ENCODE results near the gene NCAM2. TPM values are rescaled to one million over a fixed set of nuclear protein-coding genes. Genes with fewer than 3 reads are reported as not detected.

Gene NCAM2
- total and polyA plus RNA-seq, 2 of the 8 experiments (the other 6 are each of a cell fraction or from before 2014, with no cell fraction given): 0.14 to 1.1 TPM

- H2BK12ac ChIP-seq (ENCODE audit: low read depth, low read length): no peak overlapping the region
- H3K4me1 ChIP-seq (replicated peaks in 1 of 4; ENCODE audit: control insufficient read depth in 3 of 4, insufficient read depth in 4 of 4, low read length in 3 of 4): peaks cover 0 to 7% (median 5%) of the 10 kb centered on the region in 4 experiments; a peak in 5 of 7 replicates
- no peak overlapping the region for H3K14ac ChIP-seq (ENCODE audit: insufficient read length)
- DNase-seq (ENCODE audit: low read depth in 1 of 2, low spot score in 2 of 2) (no peak), FAIRE-seq (no peak)
- POLR2A ChIA-PET (ENCODE audit: partially characterized antibody): no interaction called here
- no peak overlapping the region for H3K18ac ChIP-seq (ENCODE audit: extremely low read depth, low read length)
- H2BK5ac ChIP-seq (ENCODE audit: low read depth, low read length): no peak overlapping the region
- CTCF ChIA-PET (ENCODE audit: partially characterized antibody): interaction anchor here (1.0 to 11.3 kb wide), 5 partner anchors 10 to 98 kb away, joined by 3 to 116 read pairs (median 10); no protein-coding TSS in a partner anchor
- no peaks in the 10 kb centered on the region for H3K9me3 ChIP-seq (ENCODE audit: insufficient read depth in 2 of 2, low read depth in 1 of 2, low read length in 1 of 2)
- no peak overlapping the region for H4K8ac ChIP-seq (ENCODE audit: extremely low read depth, insufficient read depth, low read length)
- WGBS, 2 experiments (ENCODE audit: extremely low coverage in 1 of 2, insufficient coverage in 1 of 2, insufficient read length in 1 of 2, insufficient replicate concordance in 2 of 2, low coverage in 1 of 2, low lambda C conversion rate in 2 of 2, missing lambda C conversion rate in 1 of 2): 86% methylated on average over 4 of the region's 4 CpGs; no CpG with 5 or more reads in 1 of the 2 experiments
- H3K23me2 ChIP-seq (ENCODE audit: low read depth, low read length): peaks cover 11% of the 10 kb centered on the region
- H3K4me2 ChIP-seq (ENCODE audit: insufficient read depth in 1 of 2, low read depth in 2 of 2, low read length in 2 of 2): no peak overlapping the region
- no peak overlapping the region for H3K4me3 ChIP-seq (ENCODE audit: extremely low read depth in 1 of 4, insufficient read depth in 2 of 4, low read depth in 3 of 4, low read length in 4 of 4)
- peaks cover 5 to 16% (median 8%) of the 10 kb centered on the region in 4 experiments for H3K27me3 ChIP-seq (replicated peaks in 1 of 4; ENCODE audit: control insufficient read depth in 3 of 4, extremely low read depth in 1 of 4, insufficient read depth in 3 of 4, low read length in 3 of 4)
- no peak overlapping the region for H3K23ac ChIP-seq (ENCODE audit: insufficient read length)
- no peak overlapping the region for H3K56ac ChIP-seq (replicated peaks; ENCODE audit: insufficient read length, low read depth, low read length)
- H3K79me2 ChIP-seq (ENCODE audit: control insufficient read depth in 1 of 2, insufficient read depth in 2 of 2, low read length in 2 of 2): no peaks in the 10 kb centered on the region
- H3K79me1 ChIP-seq (ENCODE audit: low read depth, low read length): no peaks in the 10 kb centered on the region
- no peaks in the 10 kb centered on the region for H4K20me1 ChIP-seq (replicated peaks in 1 of 2; ENCODE audit: control insufficient read depth in 1 of 2, insufficient read depth in 2 of 2, low read length in 2 of 2)
- H3K27ac ChIP-seq (ENCODE audit: low read depth, low read length): no peak overlapping the region
- H2BK120ac ChIP-seq (replicated peaks; ENCODE audit: low read depth, low read length): no peak overlapping the region
- H4K5ac ChIP-seq (ENCODE audit: insufficient read length, low read depth, low read length): no peak overlapping the region
- H2BK20ac ChIP-seq (ENCODE audit: low read length): no peak overlapping the region
- H2BK15ac ChIP-seq (ENCODE audit: low read length): no peak overlapping the region
- H3K9ac ChIP-seq (replicated peaks in 1 of 4; ENCODE audit: extremely low read depth in 1 of 4, low read depth in 3 of 4, low read length in 3 of 4): no peak overlapping the region
- H3K36me3 ChIP-seq (ENCODE audit: control insufficient read depth in 2 of 4, insufficient read depth in 4 of 4, low read length in 3 of 4): no peaks in the 10 kb centered on the region
- no peak overlapping the region for H2AK5ac ChIP-seq (ENCODE audit: low read depth, low read length)
- no peak overlapping the region for H2AFZ ChIP-seq (ENCODE audit: low read length)
- no peak overlapping the region for H4K91ac ChIP-seq (replicated peaks; ENCODE audit: insufficient read length, low read length)
- H3K4ac ChIP-seq (replicated peaks; ENCODE audit: insufficient read length, low read depth, low read length): no peak overlapping the region
- TF ChIP-seq MAFK (IDR thresholded peaks at IDR 0.05; ENCODE audit: low read depth, low read length) (no peak), SRF (IDR thresholded peaks at IDR 0.05; ENCODE audit: low read depth, low read length) (no peak), E2F6 (IDR thresholded peaks at IDR 0.05) (no peak), SIRT6 (IDR thresholded peaks at IDR 0.05; ENCODE audit: low read length) (no peak), JUN (IDR thresholded peaks at IDR 0.05; ENCODE audit: low read depth, low read length) (no peak)
These were observed 3.9 kb downstream of the NCAM2 start for GRCh38 chr21:21002153-21002552.
